ENCODE data around the gene AAMP.
A peak's percentile ranks its signal among the peaks of the same experiment; 100 is the strongest.

AAMP gene

GRCh38 chr2:218285604-218286003, 15.7 kb upstream of the AAMP start:
- peak overlapping the region; percentile 63 for H3K4me3 ChIP-seq (ENCODE audit: low read depth, low read length)
- TF ChIP-seq CTCF (IDR thresholded peaks at IDR 0.05; ENCODE audit: low read depth, low read length), result no peak

- no peak for TF ChIP-seq CTCF (IDR thresholded peaks at IDR 0.05; ENCODE audit: low read depth, low read length)
- H3K4me3 ChIP-seq (ENCODE audit: low read depth, low read length), result peak overlapping the region; percentile 26; the same call in 1 of the 2 replicates
These were observed 14.3 kb upstream of the AAMP start for GRCh38 chr2:218284106-218284811.

GRCh38 chr2:218282173-218282991, 12.4 kb upstream of the AAMP start:
- H3K4me3 ChIP-seq (ENCODE audit: low read depth, low read length), result no peak overlapping the region
- TF ChIP-seq CTCF (IDR thresholded peaks at IDR 0.05; ENCODE audit: low read depth, low read length), result no peak

- TF ChIP-seq CTCF (IDR thresholded peaks at IDR 0.05; ENCODE audit: low read depth, low read length), result no peak
These were observed 11.5 kb upstream of the AAMP start for GRCh38 chr2:218281449-218281848.

GRCh38 chr2:218280260-218280870, 10.4 kb upstream of the AAMP start:
- no peak for TF ChIP-seq CTCF (IDR thresholded peaks at IDR 0.05; ENCODE audit: low read depth, low read length)
- H3K4me3 ChIP-seq (ENCODE audit: low read depth, low read length), result no peak overlapping the region

More at GRCh38 chr2:218281449-218281848, 11.5 kb upstream of the AAMP start:
- no peak overlapping the region for H3K4me3 ChIP-seq (ENCODE audit: low read depth, low read length)

- TF ChIP-seq CTCF (IDR thresholded peaks at IDR 0.05; ENCODE audit: low read depth, low read length), result no peak
- H3K4me3 ChIP-seq (ENCODE audit: low read depth, low read length), result no peak overlapping the region
These were observed 8.8 kb upstream of the AAMP start for GRCh38 chr2:218278531-218279360.
